IMR-90 (cell line): ENCODE results near the gene KYNU. TPM values are rescaled to one million over a fixed set of nuclear protein-coding genes. Genes with fewer than 3 reads are reported as not detected.

ENCODE experiments used
- ATAC-seq: fragments of 200-7000 bp; cut with Tn5 transposase; 2 replicates; pipeline ENCODE4 v1.9.1; 2020; ENCODE audit warnings: low read depth, mild to moderate bottlenecking, moderate library complexity
- BruUV-seq: library from RNA; stranded (reverse); fragments of 400-500 nt; replicated peaks from 2 replicates; lab custom pipeline; 2021; lab: Mats Ljungman, UMichigan
- CTCF ChIA-PET: fragments of 300-600 bp; formaldehyde crosslinking; extraction: SDS; loops from one replicate; lab custom pipeline; 2021; ENCODE audit warnings: antibody characterized with exemption; lab: Yijun Ruan, JAX
- POLR2A ChIA-PET: fragments of 300-600 bp; sonication (Branson Sonifier 250); formaldehyde crosslinking; loops from one replicate; lab custom pipeline; 2022; ENCODE audit warnings: antibody characterized with exemption; ENCODE audit not compliant: unreplicated experiment; lab: Charles Lee
- DNase-seq: peaks from one replicate; pipeline ENCODE4 v3.0.0; 2013
- H2AFZ ChIP-seq: replicated peaks from 2 replicates; pipeline ENCODE3; 2013; ENCODE audit warnings: low read length, mild to moderate bottlenecking; ENCODE audit not compliant: poor library complexity
- H2AK5ac ChIP-seq: 2 replicates; pipeline ENCODE4 v1.6.1; 2013; ENCODE audit warnings: low read depth, low read length, inconsistent platforms
- H2AK9ac ChIP-seq: replicated peaks from 2 replicates; pipeline ENCODE3; 2013; ENCODE audit warnings: mild to moderate bottlenecking, low read depth, low read length, moderate library complexity; ENCODE audit not compliant: poor library complexity
- H2BK120ac ChIP-seq: 2 replicates; pipeline ENCODE4 v1.6.1; 2013; ENCODE audit warnings: low read depth, low read length, inconsistent platforms
- H2BK15ac ChIP-seq: 3 replicates; pipeline ENCODE4 v1.6.1; 2013; ENCODE audit warnings: low read depth, low read length, inconsistent platforms
- H2BK20ac ChIP-seq: 2 replicates; pipeline ENCODE4 v1.6.1; 2013; ENCODE audit warnings: low read depth, mild to moderate bottlenecking, inconsistent platforms, low read length, moderate library complexity
- H2BK5ac ChIP-seq: 2 replicates; pipeline ENCODE4 v1.6.1; 2013; ENCODE audit warnings: mild to moderate bottlenecking, low read depth, low read length, inconsistent platforms; ENCODE audit not compliant: poor library complexity, severe bottlenecking
- H3K14ac ChIP-seq: replicated peaks from 2 replicates; pipeline ENCODE4 v1.6.1; 2013; ENCODE audit warnings: low read depth, low read length, inconsistent platforms
- H3K18ac ChIP-seq: 2 replicates; pipeline ENCODE4 v1.6.1; 2013; ENCODE audit warnings: low read depth, low read length, control low read depth
- H3K23ac ChIP-seq: 2 replicates; pipeline ENCODE4 v1.6.1; 2013; ENCODE audit warnings: low read depth, low read length, inconsistent platforms
- H3K27ac ChIP-seq: 2 replicates; pipeline ENCODE4 v1.5.1; 2013; ENCODE audit warnings: mild to moderate bottlenecking, control low read depth, low read length; ENCODE audit not compliant: insufficient read depth
- H3K27me3 ChIP-seq: 2 replicates; pipeline ENCODE4 v1.6.1; 2013; ENCODE audit warnings: low read length; ENCODE audit not compliant: control insufficient read depth, insufficient read depth
- H3K36me3 ChIP-seq: 2 replicates; pipeline ENCODE4 v1.6.1; 2013; ENCODE audit warnings: low read length, mixed read lengths; ENCODE audit not compliant: control insufficient read depth, insufficient read depth
- H3K4ac ChIP-seq: 2 replicates; pipeline ENCODE4 v1.6.1; 2013; ENCODE audit warnings: low read depth, low read length, inconsistent platforms
- H3K4me1 ChIP-seq: 2 replicates; pipeline ENCODE4 v1.6.1; 2013; ENCODE audit warnings: low read length, mixed read lengths; ENCODE audit not compliant: control insufficient read depth, insufficient read depth
- H3K4me2 ChIP-seq: 2 replicates; pipeline ENCODE4 v1.6.1; 2013; ENCODE audit warnings: low read depth, mild to moderate bottlenecking, control low read depth, low read length, moderate library complexity
- H3K4me3 ChIP-seq: 2 replicates; pipeline ENCODE4 v1.5.1; 2013; ENCODE audit warnings: low read depth, mild to moderate bottlenecking, control low read depth, low read length, moderate library complexity; ENCODE audit not compliant: insufficient read depth
- H3K56ac ChIP-seq: 2 replicates; pipeline ENCODE4 v1.6.1; 2013; ENCODE audit warnings: low read length, inconsistent platforms; ENCODE audit not compliant: insufficient read depth; ENCODE audit errors: extremely low read depth
- H3K79me1 ChIP-seq, 2 experiments: 2 replicates each; pipeline ENCODE4 v1.6.1; 2013; ENCODE audit warnings: low read length in 2 of 2, inconsistent platforms in 1 of 2, low read depth in 1 of 2
- H3K9ac ChIP-seq: 2 replicates; pipeline ENCODE4 v1.6.1; 2013; ENCODE audit warnings: low read depth, low read length, control low read depth
- H3K9me1 ChIP-seq: 2 replicates; pipeline ENCODE4 v1.6.1; 2013; ENCODE audit warnings: low read length, inconsistent platforms; ENCODE audit not compliant: insufficient read depth
- H3K9me3 ChIP-seq: 2 replicates; pipeline ENCODE4 v1.6.1; 2013; ENCODE audit warnings: low read length; ENCODE audit not compliant: control insufficient read depth, insufficient read depth
- H4K20me1 ChIP-seq: 2 replicates; pipeline ENCODE4 v1.6.1; 2013; ENCODE audit warnings: low read length, inconsistent platforms; ENCODE audit not compliant: insufficient read depth
- H4K5ac ChIP-seq: 2 replicates; pipeline ENCODE4 v1.6.1; 2013; ENCODE audit warnings: mild to moderate bottlenecking, low read depth, low read length, control low read depth
- H4K8ac ChIP-seq, 2 experiments: 2 replicates each; pipeline ENCODE4 v1.6.1; 2013; ENCODE audit warnings: low read depth in 2 of 2, low read length in 2 of 2, control low read depth in 1 of 2, inconsistent platforms in 1 of 2
- H4K91ac ChIP-seq: 2 replicates; pipeline ENCODE4 v1.6.1; 2013; ENCODE audit warnings: low read depth, low read length, inconsistent platforms; ENCODE audit not compliant: insufficient read depth
- BHLHE40 ChIP-seq: fragments of 150-350 bp; IDR thresholded peaks from 2 replicates; pipeline ENCODE4 v1.6.1; 2016; ENCODE audit warnings: mild to moderate bottlenecking, low read depth, low read length
- CEBPB ChIP-seq: IDR thresholded peaks from 2 replicates; pipeline ENCODE4 v1.6.1; 2012; ENCODE audit warnings: low read depth, low read length, improper control_type of control experiment
- CHD1 ChIP-seq: IDR thresholded peaks from 2 replicates; pipeline ENCODE4 v1.6.1; 2012; ENCODE audit warnings: low read depth, low read length, improper control_type of control experiment
- FOS ChIP-seq: fragments of 150-350 bp; IDR thresholded peaks from 2 replicates; pipeline ENCODE4 v1.6.1; 2016; ENCODE audit warnings: low read depth, low read length
- MAFK ChIP-seq: IDR thresholded peaks from 2 replicates; pipeline ENCODE4 v1.6.1; 2012; ENCODE audit warnings: low read depth, low read length, improper control_type of control experiment
- MAZ ChIP-seq: IDR thresholded peaks from 2 replicates; pipeline ENCODE4 v1.6.1; 2012; ENCODE audit warnings: low read depth, mild to moderate bottlenecking, low read length, improper control_type of control experiment, moderate library complexity, borderline replicate concordance
- MXI1 ChIP-seq: IDR thresholded peaks from 2 replicates; pipeline ENCODE4 v1.6.1; 2012; ENCODE audit warnings: low read depth, mild to moderate bottlenecking, low read length, moderate library complexity, borderline replicate concordance
- NFE2L2 ChIP-seq: fragments of 150-350 bp; IDR thresholded peaks from 2 replicates; pipeline ENCODE4 v1.6.1; 2016; ENCODE audit warnings: low read depth, mild to moderate bottlenecking, low read length
- POLR2A ChIP-seq: IDR thresholded peaks from 2 replicates; pipeline ENCODE4 v1.6.1; 2012; ENCODE audit warnings: mild to moderate bottlenecking, low read depth, low read length
- RAD21 ChIP-seq: IDR thresholded peaks from 2 replicates; pipeline ENCODE4 v1.6.1; 2012; ENCODE audit warnings: low read length, improper control_type of control experiment
- RCOR1 ChIP-seq: IDR thresholded peaks from 2 replicates; pipeline ENCODE4 v1.6.1; 2012; ENCODE audit warnings: mild to moderate bottlenecking, low read length, improper control_type of control experiment; ENCODE audit not compliant: insufficient replicate concordance
- RFX5 ChIP-seq: IDR thresholded peaks from 2 replicates; pipeline ENCODE4 v1.8.0; 2012; ENCODE audit warnings: low read depth, mild to moderate bottlenecking, low read length, moderate library complexity
- SMC3 ChIP-seq: fragments of 150-350 bp; IDR thresholded peaks from 2 replicates; pipeline ENCODE4 v1.6.1; 2016; ENCODE audit warnings: low read depth, mild to moderate bottlenecking, antibody characterized with exemption, low read length, moderate library complexity
- WGBS, 2 experiments: methylation state at CpG; one replicate each; pipeline versions ENCODE4 v1.1.5 to v1.1.7; 2013; ENCODE audit warnings: missing lambda C conversion rate in 2 of 2; ENCODE audit not compliant: insufficient read length in 1 of 2; ENCODE audit errors: extremely low coverage in 2 of 2; 5-methylcytosine and 5-hydroxymethylcytosine counted together
- dilution Hi-C: fragments of 300-500 bp; cut with HindIII; formaldehyde crosslinking; loops from one replicate; pipeline ENCODE4 v1.14.3; 2018; ENCODE audit warnings: low sequenced_read_pairs; ENCODE audit not compliant: unreplicated experiment
- in situ Hi-C: fragments of 300-500 bp; cut with MboI; formaldehyde crosslinking; loops from 3 replicates; pipeline ENCODE4 v1.14.3; 2019; ENCODE audit warnings: low sequenced_read_pairs, inconsistent platforms, mixed read lengths
- intact Hi-C: fragments of 100-400 bp; cut with micrococcal nuclease; formaldehyde crosslinking; loops from 2 replicates; pipeline ENCODE4 v1.10.0; 2022
- polyA plus RNA-seq, 3 experiments: library from polyadenylated mRNA; depleted of rRNA; stranded (reverse); fragments of >200 nt; gene quantifications; 2 replicates each; pipeline ENCODE4 v1.2.3, GENCODE V29; 2012; ENCODE audit warnings: low replicate concordance in 1 of 3
- total RNA-seq: library from RNA; depleted of rRNA; stranded (reverse); fragments of >200 nt; gene quantifications from 2 replicates; pipeline ENCODE4 v1.2.3, GENCODE V29; 2012
- TF ChIP-seq, protein P1 (sequence below): fragments of 150-350 bp; IDR thresholded peaks from 2 replicates; pipeline ENCODE4 v1.6.1; 2017; ENCODE audit warnings: mild to moderate bottlenecking, antibody characterized with exemption, low read length, low read depth
- TF ChIP-seq, protein P2 (sequence below): conservative IDR thresholded peaks from 2 replicates; pipeline ENCODE4 v1.5.1; 2012; ENCODE audit warnings: mild to moderate bottlenecking, low read depth, low read length, improper control_type of control experiment
- TF ChIP-seq, protein P3 (sequence below): fragments of 150-350 bp; IDR thresholded peaks from 2 replicates; pipeline ENCODE4 v1.6.1; 2016; ENCODE audit warnings: low read depth, mild to moderate bottlenecking, low read length, moderate library complexity, borderline replicate concordance

KYNU gene
- total and polyA plus RNA-seq, 2 of the 4 experiments (the other 2 are of a cell fraction): 0.75 to 2.9 TPM

DNA sequence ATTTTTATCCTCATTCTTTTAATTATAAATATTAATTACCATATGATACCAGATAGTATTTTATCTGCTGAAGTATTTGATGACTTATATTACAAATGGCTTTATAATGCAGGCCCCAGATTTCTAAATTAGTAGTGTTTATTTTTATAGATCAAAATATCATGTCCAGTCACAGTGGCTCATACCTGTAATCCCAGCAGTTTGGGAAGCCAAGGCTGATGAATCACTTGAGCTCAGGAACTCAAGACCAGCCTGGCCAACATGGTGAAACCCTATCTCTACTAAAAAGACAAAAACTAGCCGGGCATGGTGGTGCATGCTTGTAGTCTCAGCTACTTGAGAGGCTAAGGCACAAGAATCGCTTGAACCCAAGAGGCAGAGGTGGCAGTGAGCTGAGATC is 151.7 kb downstream of the KYNU start:
- Histone ChIP-seq H3K4me1 (no peaks in the 10 kb centered on the region; the same call in 1 of the 2 replicates), H2BK15ac (no peak overlapping the region), H3K4me3 (no peak overlapping the region), H4K8ac (no peak overlapping the region), H3K4me2 (0 out of 2 replicates have a peak overlapping the region, but pooled peaks have one; percentile 4), H2BK120ac (no peak overlapping the region), H3K27me3 (no peaks in the 10 kb centered on the region), H2AFZ (no peak overlapping the region), H3K36me3 (no peaks in the 10 kb centered on the region), H3K14ac (no peak overlapping the region), H3K9ac (no peak overlapping the region), H3K56ac (no peak overlapping the region), H3K27ac (no peak overlapping the region), H4K20me1 (no peaks in the 10 kb centered on the region), H4K5ac (no peak overlapping the region), H3K4ac (no peak overlapping the region), H2AK5ac (no peak overlapping the region), H2BK5ac (peak overlapping the region; percentile 24), H2BK20ac (no peak overlapping the region), H3K23ac (no peak overlapping the region), H3K9me3 (no peaks in the 10 kb centered on the region), H4K91ac (no peak overlapping the region), H2AK9ac (no peak overlapping the region), H3K18ac (no peak overlapping the region), H3K79me1 (no peaks in the 10 kb centered on the region), H3K9me1 (no peaks in the 10 kb centered on the region)
- no TSS peak for BruUV-seq
- dilution Hi-C loops (no loop called here), intact Hi-C loops (no loop called here), in situ Hi-C loops (no loop called here)
- peak; percentile 64 for ATAC-seq
- POLR2A ChIA-PET: no interaction called here
- TF ChIP-seq MXI1: no peak
- TF ChIP-seq MAFK: no peak
- TF ChIP-seq RCOR1: no peak
- TF ChIP-seq CEBPB: no peak
- no peak for TF ChIP-seq MAZ
- TF ChIP-seq, protein P1, sequence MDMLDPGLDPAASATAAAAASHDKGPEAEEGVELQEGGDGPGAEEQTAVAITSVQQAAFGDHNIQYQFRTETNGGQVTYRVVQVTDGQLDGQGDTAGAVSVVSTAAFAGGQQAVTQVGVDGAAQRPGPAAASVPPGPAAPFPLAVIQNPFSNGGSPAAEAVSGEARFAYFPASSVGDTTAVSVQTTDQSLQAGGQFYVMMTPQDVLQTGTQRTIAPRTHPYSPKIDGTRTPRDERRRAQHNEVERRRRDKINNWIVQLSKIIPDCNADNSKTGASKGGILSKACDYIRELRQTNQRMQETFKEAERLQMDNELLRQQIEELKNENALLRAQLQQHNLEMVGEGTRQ: no peak
- TF ChIP-seq, protein P2, sequence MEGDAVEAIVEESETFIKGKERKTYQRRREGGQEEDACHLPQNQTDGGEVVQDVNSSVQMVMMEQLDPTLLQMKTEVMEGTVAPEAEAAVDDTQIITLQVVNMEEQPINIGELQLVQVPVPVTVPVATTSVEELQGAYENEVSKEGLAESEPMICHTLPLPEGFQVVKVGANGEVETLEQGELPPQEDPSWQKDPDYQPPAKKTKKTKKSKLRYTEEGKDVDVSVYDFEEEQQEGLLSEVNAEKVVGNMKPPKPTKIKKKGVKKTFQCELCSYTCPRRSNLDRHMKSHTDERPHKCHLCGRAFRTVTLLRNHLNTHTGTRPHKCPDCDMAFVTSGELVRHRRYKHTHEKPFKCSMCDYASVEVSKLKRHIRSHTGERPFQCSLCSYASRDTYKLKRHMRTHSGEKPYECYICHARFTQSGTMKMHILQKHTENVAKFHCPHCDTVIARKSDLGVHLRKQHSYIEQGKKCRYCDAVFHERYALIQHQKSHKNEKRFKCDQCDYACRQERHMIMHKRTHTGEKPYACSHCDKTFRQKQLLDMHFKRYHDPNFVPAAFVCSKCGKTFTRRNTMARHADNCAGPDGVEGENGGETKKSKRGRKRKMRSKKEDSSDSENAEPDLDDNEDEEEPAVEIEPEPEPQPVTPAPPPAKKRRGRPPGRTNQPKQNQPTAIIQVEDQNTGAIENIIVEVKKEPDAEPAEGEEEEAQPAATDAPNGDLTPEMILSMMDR: no peak
- no peak for TF ChIP-seq BHLHE40
- no peak for TF ChIP-seq POLR2A
- no peak for TF ChIP-seq RAD21
- no peak for TF ChIP-seq NFE2L2
- TF ChIP-seq, protein P3, sequence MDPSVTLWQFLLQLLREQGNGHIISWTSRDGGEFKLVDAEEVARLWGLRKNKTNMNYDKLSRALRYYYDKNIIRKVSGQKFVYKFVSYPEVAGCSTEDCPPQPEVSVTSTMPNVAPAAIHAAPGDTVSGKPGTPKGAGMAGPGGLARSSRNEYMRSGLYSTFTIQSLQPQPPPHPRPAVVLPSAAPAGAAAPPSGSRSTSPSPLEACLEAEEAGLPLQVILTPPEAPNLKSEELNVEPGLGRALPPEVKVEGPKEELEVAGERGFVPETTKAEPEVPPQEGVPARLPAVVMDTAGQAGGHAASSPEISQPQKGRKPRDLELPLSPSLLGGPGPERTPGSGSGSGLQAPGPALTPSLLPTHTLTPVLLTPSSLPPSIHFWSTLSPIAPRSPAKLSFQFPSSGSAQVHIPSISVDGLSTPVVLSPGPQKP: no peak
- TF ChIP-seq CHD1: no peak
- TF ChIP-seq SMC3: no peak
- no peak for TF ChIP-seq RFX5
- no peak for TF ChIP-seq FOS
- CTCF ChIA-PET: interaction anchor here (0.9 kb wide), 1 partner anchor 14 kb away, joined by 3 read pairs; no protein-coding TSS in a partner anchor
- DNase-seq: peak; percentile 77
- WGBS, 2 experiments: no CpG with 5 or more reads among the region's 2 CpGs
